VCaP (cell line): ENCODE measurements around the gene GORASP2.
A peak's percentile ranks its signal among the peaks of the same experiment; 100 is the strongest.

Experiments used
- H3K27ac ChIP-seq: fragments of 450-650 bp; 2 replicates; pipeline ENCODE4 v1.5.1; 2017
- TF ChIP-seq, protein P1 (sequence below): fragments of 450-650 bp; conservative IDR thresholded peaks from 2 replicates; pipeline ENCODE4 v1.5.1; 2017; ENCODE audit warnings: mild to moderate bottlenecking, moderate library complexity

The GORASP2 gene

DNA sequence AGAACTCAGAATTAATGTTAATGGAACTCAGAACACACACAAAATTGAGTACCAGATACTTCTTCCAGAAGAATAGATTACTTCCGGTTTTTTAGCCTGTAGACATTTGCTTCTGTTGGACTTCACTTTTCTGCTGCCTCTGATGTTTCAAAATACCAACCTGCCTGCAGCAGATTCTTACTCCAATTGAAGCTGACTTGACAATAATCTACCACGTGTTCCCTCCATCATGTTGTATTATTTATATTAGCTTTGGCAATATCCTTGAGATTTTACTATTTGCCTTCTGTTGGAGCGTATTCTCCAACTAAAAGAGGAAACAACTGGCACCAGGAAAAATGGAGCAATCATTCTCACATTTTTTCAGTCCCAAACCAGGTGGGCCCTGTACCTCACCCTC, 3.1 kb upstream of the GORASP2 start:
- TF ChIP-seq, protein P1, sequence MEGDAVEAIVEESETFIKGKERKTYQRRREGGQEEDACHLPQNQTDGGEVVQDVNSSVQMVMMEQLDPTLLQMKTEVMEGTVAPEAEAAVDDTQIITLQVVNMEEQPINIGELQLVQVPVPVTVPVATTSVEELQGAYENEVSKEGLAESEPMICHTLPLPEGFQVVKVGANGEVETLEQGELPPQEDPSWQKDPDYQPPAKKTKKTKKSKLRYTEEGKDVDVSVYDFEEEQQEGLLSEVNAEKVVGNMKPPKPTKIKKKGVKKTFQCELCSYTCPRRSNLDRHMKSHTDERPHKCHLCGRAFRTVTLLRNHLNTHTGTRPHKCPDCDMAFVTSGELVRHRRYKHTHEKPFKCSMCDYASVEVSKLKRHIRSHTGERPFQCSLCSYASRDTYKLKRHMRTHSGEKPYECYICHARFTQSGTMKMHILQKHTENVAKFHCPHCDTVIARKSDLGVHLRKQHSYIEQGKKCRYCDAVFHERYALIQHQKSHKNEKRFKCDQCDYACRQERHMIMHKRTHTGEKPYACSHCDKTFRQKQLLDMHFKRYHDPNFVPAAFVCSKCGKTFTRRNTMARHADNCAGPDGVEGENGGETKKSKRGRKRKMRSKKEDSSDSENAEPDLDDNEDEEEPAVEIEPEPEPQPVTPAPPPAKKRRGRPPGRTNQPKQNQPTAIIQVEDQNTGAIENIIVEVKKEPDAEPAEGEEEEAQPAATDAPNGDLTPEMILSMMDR = no peak
- no peak overlapping the region for H3K27ac ChIP-seq

DNA sequence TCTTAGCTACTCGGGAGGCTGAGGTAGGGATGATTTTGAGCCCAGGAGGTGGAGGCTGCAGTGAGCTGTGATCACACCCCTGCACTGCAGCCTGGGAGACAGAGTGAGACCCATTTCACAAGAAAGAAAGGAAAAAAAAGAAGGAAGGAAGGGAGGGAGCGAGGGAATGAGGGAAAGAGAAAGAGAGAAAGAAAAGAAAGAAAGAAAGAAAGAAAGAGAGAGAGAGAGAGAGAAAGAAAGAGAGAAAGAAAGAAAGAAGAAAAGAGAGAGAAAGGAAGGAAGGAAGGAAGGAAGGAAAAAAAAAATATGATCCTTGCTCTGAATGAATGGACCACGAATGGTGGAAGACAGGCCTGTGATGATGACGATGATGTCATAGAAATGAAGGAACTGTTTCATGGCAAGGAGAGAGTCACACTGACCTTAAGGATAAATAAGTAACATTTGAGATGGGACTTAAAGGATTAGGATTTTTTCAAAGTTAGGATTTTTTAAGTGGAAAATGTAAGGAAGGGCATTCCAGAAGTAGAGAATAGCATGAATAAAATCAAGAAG, 2.2 kb upstream of the GORASP2 start:
- TF ChIP-seq, protein P1 = no peak
- no peak overlapping the region for H3K27ac ChIP-seq

DNA sequence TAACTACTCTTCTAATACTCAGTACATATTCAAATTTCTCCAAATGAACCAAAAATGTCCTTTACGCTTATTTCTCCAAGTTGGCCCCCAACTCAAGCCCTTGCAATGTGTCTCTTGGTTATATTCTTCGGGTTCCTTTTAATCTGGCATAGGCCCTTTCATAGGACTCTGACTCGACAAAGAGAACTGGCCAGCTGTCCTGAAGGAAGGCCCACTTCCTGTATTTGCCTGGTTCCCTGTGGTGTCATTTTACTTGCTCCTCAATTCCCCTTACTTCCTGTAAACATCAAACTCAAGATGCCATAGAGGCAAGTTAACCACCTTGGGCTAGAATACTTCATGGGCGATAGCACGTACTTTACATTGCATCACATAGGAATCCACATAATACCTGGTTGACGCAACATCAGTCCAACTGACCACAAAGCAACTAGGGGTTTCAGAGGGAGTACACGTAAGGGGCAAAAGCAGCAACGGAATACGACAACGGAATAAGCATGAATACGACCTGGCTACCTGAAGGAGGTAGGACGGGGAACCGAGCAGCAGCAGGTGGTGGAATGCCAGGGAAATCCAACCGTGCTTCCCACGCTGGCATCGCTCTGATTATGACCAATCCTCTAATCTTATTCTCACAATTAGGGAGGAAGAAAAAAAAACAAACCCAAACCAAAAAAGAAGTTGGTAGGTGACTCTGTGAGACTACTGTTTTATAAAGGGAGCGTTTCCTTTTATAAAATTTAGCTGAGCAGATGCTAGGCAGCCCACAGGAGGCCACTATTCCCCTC, 823 bp upstream of the GORASP2 start:
- TF ChIP-seq, protein P1 = no peak
- peak overlapping the region; percentile 94 for H3K27ac ChIP-seq

DNA sequence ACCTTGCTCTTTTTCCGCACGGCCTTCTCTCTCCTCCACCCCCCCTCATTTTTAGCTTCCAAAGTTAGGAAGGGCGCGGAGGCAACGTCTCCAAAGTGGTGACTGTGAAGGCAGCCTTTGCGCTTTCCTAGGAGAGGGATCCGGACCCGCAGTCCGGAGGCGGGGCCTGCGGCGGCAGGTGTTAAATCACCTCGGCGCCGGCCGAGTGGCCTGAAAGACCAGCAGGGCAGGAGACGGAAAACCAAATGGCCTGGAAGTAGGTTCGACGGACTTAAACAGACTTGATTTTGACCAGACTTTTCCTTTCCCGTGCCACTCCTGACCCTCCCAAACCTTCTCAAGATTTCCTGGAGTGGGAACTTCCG, 615 bp downstream of the GORASP2 start:
- peak overlapping the region; percentile 94 for H3K27ac ChIP-seq
- TF ChIP-seq, protein P1 = no peak

DNA sequence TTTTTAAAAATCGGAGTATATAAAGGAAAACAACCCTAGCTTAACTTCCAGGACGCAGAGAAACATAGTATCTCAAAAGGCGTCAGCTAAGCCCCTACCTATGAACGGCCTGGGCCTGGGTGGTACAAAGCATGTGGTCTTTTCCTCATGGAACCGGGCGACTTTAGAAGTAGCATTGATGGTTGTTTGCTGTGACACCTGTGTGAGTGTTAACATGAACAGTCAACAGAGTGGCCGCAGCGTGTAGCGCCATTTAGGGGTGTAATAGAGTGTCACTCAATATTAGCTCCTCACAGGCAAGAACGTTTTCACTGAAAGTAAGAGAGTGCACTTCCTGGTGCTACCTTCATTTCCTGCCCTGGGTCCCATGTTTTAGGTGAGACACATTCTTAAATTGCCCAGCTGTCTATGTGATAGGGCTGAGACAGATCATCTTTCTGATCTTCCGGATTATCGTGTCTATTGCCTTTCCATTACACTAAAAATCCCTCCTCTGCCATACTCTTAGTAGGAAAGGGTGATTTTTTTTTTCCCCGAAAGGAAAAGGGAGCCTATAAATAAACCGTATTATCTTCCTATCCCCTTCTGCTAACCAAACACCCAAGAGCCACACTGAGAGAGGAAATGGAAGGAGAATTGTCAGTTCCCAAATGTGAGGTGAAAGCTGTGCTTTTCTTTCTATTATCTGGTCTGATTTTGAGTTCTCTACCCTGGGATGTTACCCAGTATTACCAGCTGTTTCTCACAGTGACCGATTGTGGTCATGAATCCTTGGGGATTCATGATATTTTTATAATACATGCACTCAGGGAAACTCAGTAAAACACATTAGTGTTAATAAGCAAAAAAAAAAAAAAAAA, 1.3 kb downstream of the GORASP2 start:
- H3K27ac ChIP-seq = peak overlapping the region; percentile 94
- TF ChIP-seq, protein P1 = no peak

DNA sequence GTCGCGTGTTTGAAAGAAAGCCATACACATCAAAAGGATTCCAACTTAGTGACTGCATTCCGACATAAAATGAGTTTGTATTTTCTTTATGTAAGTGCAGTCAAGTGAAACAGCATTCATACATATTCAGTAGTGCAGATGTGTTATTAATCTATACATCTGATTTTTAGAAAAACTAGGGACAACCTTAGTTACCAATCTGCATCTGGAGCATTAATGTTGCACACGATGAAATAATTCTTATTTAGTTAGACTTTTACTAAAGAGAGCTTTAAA, 1.9 kb downstream of the GORASP2 start:
- TF ChIP-seq, protein P1 = no peak
- H3K27ac ChIP-seq = peak overlapping the region; percentile 94

DNA sequence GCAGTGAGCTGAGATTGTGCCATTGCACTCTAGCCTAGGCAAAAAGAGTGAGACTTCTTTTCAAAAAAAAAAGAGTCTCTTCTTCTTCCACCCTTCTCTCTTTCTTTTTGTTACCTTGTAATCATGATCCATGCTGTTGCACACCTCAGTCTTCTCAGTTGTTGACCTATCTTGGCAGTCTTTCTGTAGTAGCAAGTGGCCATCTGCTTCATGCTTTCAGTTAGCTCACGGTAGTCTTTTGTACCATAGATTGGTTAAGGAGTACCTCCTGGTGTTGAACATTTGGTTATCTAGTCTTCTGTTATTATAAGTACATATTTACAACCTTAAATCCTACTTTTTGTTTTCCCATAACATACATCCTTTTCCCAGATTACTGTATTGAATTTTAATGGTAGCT, 3.1 kb downstream of the GORASP2 start:
- H3K27ac ChIP-seq = no peak overlapping the region
- TF ChIP-seq, protein P1 = no peak
